Stomach smooth muscle (tissue), 2 donors: ENCODE data around the gene ZBTB21.

Experiments used
- H3K27ac ChIP-seq: one replicate; pipeline ENCODE4 v1.7.0; 2013; ENCODE audit warnings: mild to moderate bottlenecking, low read length, inconsistent platforms
- H3K27me3 ChIP-seq, 2 donors: one replicate each; pipeline ENCODE4 v1.7.0; 2013; ENCODE audit warnings: low read length in 2 of 2; ENCODE audit not compliant: insufficient read depth in 2 of 2, control insufficient read depth in 1 of 2
- H3K36me3 ChIP-seq, 2 donors: one replicate each; pipeline ENCODE4 v1.7.0; 2013; ENCODE audit warnings: low read length in 2 of 2; ENCODE audit not compliant: control insufficient read depth in 2 of 2, insufficient read depth in 2 of 2
- H3K4me1 ChIP-seq: one replicate; pipeline ENCODE4 v1.7.0; 2013; ENCODE audit warnings: low read length; ENCODE audit not compliant: control insufficient read depth, insufficient read depth
- H3K4me3 ChIP-seq, 2 donors: one replicate each; pipeline ENCODE4 v1.7.0; 2013; ENCODE audit warnings: low read length in 2 of 2
- H3K9ac ChIP-seq, 2 donors: one replicate each; pipeline ENCODE4 v1.7.0; 2013; ENCODE audit warnings: low read length in 2 of 2, mild to moderate bottlenecking in 1 of 2
- H3K9me3 ChIP-seq, 2 donors: one replicate each; pipeline ENCODE4 v1.7.0; 2013; ENCODE audit warnings: low read length in 2 of 2; ENCODE audit not compliant: control insufficient read depth in 2 of 2
- donor health status: healthy.
- donor health status: Pancreatic carcinoma.

The ZBTB21 gene

GRCh38 chr21:42028766-42029425 is 18.7 kb upstream of the ZBTB21 start:
- Histone ChIP-seq H3K9ac (no peak overlapping the region), H3K27ac (no peak overlapping the region), H3K36me3 (no peaks in the 10 kb centered on the region), H3K4me1 (peaks cover 5% of the 10 kb centered on the region), H3K9me3 (no peaks in the 10 kb centered on the region), H3K27me3 (peaks cover 0 to 4% of the 10 kb centered on the region in 2 donors), H3K4me3 (no peak overlapping the region)

DNA sequence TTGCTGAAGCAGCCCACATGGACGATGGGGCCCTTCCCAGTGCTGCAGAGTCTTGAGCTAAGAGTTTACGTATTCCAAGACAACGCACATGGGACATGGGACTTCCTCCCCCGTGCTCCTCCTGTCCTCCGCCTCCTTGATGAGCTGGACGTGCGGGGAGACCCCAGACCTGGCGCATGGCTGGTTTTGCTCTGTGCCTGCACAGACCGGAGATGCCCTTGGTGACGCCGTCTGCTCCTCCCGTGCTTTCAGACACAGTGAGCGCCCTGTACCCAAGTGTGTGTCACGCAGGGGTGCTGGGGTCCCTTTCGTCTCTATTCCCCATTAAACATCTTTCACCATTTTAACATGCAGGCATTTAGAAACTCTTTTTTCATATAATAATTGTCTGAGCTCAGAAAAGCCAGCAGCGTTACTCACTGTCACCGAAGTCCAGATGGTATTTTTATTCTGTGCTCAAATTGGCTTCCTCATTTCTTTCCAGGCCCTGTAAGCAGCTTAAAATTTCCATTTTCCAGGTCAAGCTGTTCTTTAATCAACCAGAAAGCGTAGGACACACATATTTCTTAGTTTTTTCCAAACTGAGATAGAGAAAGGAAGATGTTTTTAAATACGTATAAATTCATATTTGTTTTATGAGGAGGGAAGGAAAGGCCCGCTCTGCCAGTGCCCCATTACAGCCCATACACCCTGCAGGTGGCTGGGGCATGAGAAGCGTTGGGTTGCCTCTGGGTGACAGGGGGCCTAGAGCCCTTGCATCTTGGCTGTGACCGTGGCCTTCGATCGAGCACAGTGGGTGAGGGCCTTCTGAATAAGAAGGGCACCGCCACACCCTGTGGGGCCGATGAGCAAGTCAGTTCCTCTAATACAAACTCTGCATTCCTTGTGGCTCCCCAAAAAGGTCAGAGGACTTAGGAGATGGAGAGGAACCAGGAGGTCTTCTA is 17.9 kb upstream of the ZBTB21 start:
- no peaks in the 10 kb centered on the region for H3K9me3 ChIP-seq

GRCh38 chr21:42027085-42027821 is 17.1 kb upstream of the ZBTB21 start:
- Histone ChIP-seq H3K27ac (no peak overlapping the region), H3K36me3 (no peaks in the 10 kb centered on the region), H3K9me3 (no peaks in the 10 kb centered on the region), H3K4me3 (no peak overlapping the region), H3K9ac (no peak overlapping the region), H3K27me3 (peaks cover 0 to 4% of the 10 kb centered on the region in 2 donors), H3K4me1 (peaks cover 5% of the 10 kb centered on the region)

More for the DNA sequence above, 17.9 kb upstream of the ZBTB21 start:
- Histone ChIP-seq H3K4me3 (no peak overlapping the region), H3K9ac (no peak overlapping the region), H3K4me1 (peaks cover 5% of the 10 kb centered on the region), H3K36me3 (no peaks in the 10 kb centered on the region), H3K27me3 (peaks cover 0 to 4% of the 10 kb centered on the region in 2 donors), H3K27ac (no peak overlapping the region)

- no peak overlapping the region for H3K27ac ChIP-seq
- peaks cover 5% of the 10 kb centered on the region for H3K4me1 ChIP-seq
- H3K4me3 ChIP-seq = no peak overlapping the region
- no peak overlapping the region for H3K9ac ChIP-seq
- no peaks in the 10 kb centered on the region for H3K36me3 ChIP-seq
- H3K9me3 ChIP-seq = no peaks in the 10 kb centered on the region
- peaks cover 0 to 6% of the 10 kb centered on the region in 2 donors for H3K27me3 ChIP-seq
Observed at GRCh38 chr21:42026082-42026435, 15.9 kb upstream of the ZBTB21 start.

DNA sequence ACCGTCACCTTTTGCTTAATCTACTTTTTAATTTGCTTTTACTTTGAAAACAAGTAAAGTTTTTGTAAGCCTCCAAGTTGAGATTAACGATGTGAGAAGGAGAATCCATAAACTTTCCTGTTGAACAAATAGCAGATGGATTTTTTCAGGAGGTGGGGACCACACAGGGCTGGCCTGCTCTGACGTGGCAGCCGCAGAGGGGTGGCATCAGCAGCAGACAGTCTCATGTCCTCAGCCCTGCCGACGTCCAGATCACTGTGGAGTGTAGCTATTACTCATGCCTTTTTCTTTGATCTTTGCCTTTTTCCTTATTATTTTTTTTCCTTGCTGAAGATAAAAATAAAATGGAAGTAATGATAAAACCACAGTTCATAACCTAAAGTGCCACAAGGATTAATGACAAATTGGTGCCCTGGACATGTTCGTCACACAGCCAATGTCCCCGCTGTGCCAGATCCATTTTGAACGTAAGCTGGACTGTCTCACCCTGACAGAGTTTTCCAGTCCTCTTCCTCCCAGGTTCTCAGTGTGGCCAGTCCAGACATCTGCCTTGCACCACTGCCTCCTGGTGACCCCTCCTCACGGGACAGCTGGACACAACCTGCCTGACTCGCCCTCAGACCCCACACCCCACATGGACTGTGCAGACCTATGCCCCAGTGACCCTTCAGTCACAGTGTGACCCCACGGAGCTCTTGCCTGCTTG is 15.4 kb upstream of the ZBTB21 start:
- Histone ChIP-seq H3K4me3 (no peak overlapping the region), H3K9ac (no peak overlapping the region), H3K4me1 (peaks cover 5% of the 10 kb centered on the region), H3K27ac (no peak overlapping the region), H3K9me3 (no peaks in the 10 kb centered on the region), H3K36me3 (no peaks in the 10 kb centered on the region), H3K27me3 (peaks cover 0 to 6% of the 10 kb centered on the region in 2 donors)

- H3K27ac ChIP-seq = no peak overlapping the region
- H3K36me3 ChIP-seq = no peaks in the 10 kb centered on the region
- no peaks in the 10 kb centered on the region for H3K9me3 ChIP-seq
- peaks cover 0 to 11% of the 10 kb centered on the region in 2 donors for H3K27me3 ChIP-seq
- H3K4me3 ChIP-seq = no peak overlapping the region
- peaks cover 4% of the 10 kb centered on the region for H3K4me1 ChIP-seq
- H3K9ac ChIP-seq = no peak overlapping the region
Observed at GRCh38 chr21:42022906-42023305, 12.7 kb upstream of the ZBTB21 start.

DNA sequence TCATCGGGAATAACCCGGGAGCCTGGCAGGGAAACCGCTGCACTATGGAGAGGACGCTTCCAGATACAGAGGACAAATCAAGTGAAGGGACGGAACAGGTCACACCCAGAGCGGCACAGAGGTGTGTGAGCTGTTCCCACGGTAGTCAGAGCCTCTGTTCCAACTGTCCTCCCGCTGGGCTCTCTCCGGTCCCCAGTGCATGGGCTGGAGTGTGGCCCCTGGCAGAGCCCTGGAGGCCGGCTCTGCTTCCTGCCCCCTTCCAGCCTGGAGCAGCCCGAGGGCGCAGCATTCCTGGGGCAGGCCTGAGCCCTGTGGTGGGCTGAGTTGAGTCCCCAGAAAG is 11.9 kb upstream of the ZBTB21 start:
- Histone ChIP-seq H3K9me3 (no peaks in the 10 kb centered on the region), H3K27ac (no peak overlapping the region), H3K36me3 (no peaks in the 10 kb centered on the region), H3K27me3 (peaks cover 0 to 11% of the 10 kb centered on the region in 2 donors), H3K9ac (no peak overlapping the region), H3K4me1 (no peaks in the 10 kb centered on the region), H3K4me3 (no peak overlapping the region)

- Histone ChIP-seq H3K27me3 (peaks cover 0 to 11% of the 10 kb centered on the region in 2 donors), H3K9ac (no peak overlapping the region), H3K4me3 (no peak overlapping the region), H3K36me3 (no peaks in the 10 kb centered on the region), H3K9me3 (no peaks in the 10 kb centered on the region), H3K27ac (no peak overlapping the region), H3K4me1 (no peaks in the 10 kb centered on the region)
Observed at GRCh38 chr21:42021371-42022090, 11.4 kb upstream of the ZBTB21 start.

- no peaks in the 10 kb centered on the region for H3K4me1 ChIP-seq
- H3K9ac ChIP-seq = no peak overlapping the region
- H3K36me3 ChIP-seq = no peaks in the 10 kb centered on the region
Observed at GRCh38 chr21:42019706-42020105, 9.5 kb upstream of the ZBTB21 start.

More at GRCh38 chr21:42019706-42020105, 9.5 kb upstream of the ZBTB21 start:
- Histone ChIP-seq H3K27me3 (peaks cover 0 to 7% of the 10 kb centered on the region in 2 donors), H3K4me3 (no peak overlapping the region), H3K27ac (no peak overlapping the region), H3K9me3 (peaks cover 0 to 2% of the 10 kb centered on the region in 2 donors)
